Stimulated activated CD8-positive, alpha-beta memory T cell treated with anti-CD3 and anti-CD28 coated beads, Interleukin-4, amount 100 ng/mL, for 24 hours (primary cell): ENCODE measurements around the gene NDUFAF7.
"Not testable (repeated sequence)": the region's sequence is repeated elsewhere in the genome, so short reads cannot be mapped to it uniquely, and the experiment has no call there.

Source experiments
- DNase-seq: peaks from one replicate; pipeline ENCODE4 v3.0.0-alpha.2; 2020; ENCODE audit warnings: low read depth

The NDUFAF7 gene

GRCh38 chr2:37282746-37283145, 51.3 kb downstream of the NDUFAF7 start:
- DNase-seq: no peak

DNA sequence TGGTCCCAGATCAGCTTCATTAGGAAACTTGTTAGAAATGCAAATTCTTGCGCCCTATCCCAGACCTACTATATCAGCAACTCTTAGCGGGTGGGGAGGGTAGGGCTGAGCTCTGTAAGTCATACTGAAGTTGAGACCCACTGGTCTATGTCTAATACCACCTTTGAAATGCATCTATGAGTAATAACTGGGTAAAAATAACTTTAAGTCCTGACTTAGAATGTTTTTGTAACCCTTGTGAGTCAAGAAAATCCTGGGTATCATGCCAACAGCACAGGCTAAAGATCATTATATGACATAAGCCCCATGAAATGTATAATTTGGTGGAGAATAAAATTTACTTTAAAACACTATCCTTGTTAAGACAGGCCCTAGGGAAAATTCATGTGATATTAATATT, 51.7 kb downstream of the NDUFAF7 start:
- no peak for DNase-seq

- DNase-seq: no peak
Measured at GRCh38 chr2:37284381-37284780, 52.9 kb downstream of the NDUFAF7 start.

DNA sequence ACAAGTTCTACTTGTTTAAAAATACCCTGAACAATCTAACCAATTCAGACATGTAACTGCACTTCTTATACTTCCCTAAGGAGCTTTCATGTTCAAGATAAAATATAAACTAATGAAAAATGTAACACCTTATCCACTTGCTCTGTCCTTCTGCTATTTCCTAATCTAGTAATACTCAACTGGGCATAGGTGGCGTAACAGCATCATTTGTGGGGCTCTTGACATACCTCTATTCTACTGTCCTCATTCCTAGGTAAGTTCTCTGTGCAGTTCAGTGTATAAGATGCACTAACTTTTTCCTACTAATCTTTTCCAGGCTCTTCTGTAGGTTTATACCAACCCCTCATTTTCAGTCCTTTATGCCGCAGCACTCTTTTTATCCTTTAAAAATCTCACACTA, 56.5 kb downstream of the NDUFAF7 start:
- DNase-seq: no peak

GRCh38 chr2:37291680-37292079, 60.2 kb downstream of the NDUFAF7 start:
- DNase-seq: no peak

DNA sequence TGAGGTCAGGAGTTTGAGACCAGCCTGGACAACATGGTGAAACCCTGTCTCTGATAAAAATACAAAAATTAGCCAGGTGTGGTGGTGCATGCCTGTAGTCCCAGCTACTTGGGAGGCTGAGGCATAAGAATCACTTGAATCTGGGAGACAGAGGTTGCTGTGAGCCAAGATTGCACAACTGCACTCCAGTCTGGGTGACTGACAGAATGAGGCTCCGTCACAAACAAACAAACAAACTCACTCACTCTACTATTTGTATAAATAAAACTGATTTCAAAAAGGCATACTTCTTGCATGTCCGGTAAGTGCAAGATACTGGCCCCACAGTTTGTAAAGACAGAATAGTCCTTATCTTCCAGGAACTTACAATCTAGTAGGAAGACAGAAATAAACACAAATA, 63.4 kb downstream of the NDUFAF7 start:
- DNase-seq: not testable (repeated sequence)

GRCh38 chr2:37295469-37296073, 64.1 kb downstream of the NDUFAF7 start:
- DNase-seq: no peak

- DNase-seq: no peak
Measured at GRCh38 chr2:37297632-37298031, 66.2 kb downstream of the NDUFAF7 start.
